A549 (cell line): ENCODE data around the gene SPA17. TPM values are rescaled to one million over a fixed set of nuclear protein-coding genes. Genes with fewer than 3 reads are reported as not detected.

Experiments used
- ATAC-seq, 2 experiments: fragments of 200-7000 bp in 1 of 2; fragments of >200 bp in 1 of 2; cut with Nextera tagmentation in 1 of 2; cut with Tn5 transposase in 1 of 2; 3 replicates each; pipeline versions ENCODE4 v1.8.0 to v1.9.1; 2018 to 2020; ENCODE audit warnings: mild to moderate bottlenecking in 1 of 2, moderate library complexity in 1 of 2
- CTCF ChIA-PET: fragments of 300-600 bp; sonication (Branson Sonifier 250); formaldehyde crosslinking; extraction: SDS; loops from one replicate; lab custom pipeline; 2021; ENCODE audit warnings: antibody characterized with exemption, inconsistent platforms; lab: Yijun Ruan, JAX
- POLR2A ChIA-PET: fragments of 350-600 bp; formaldehyde crosslinking; extraction: SDS; loops from one replicate; lab custom pipeline; 2021; ENCODE audit warnings: antibody characterized with exemption, inconsistent platforms; lab: Yijun Ruan, JAX
- DNase-seq, 2 experiments: peaks; one replicate each; pipeline versions ENCODE4 v3.0.0 to v3.0.0-alpha.2; 2011 to 2016; ENCODE audit warnings: low read depth in 1 of 2, low spot score in 1 of 2
- FAIRE-seq: peaks from 2 replicates; lab custom pipeline; 2011; peaks lifted over from hg19 to GRCh38; lab: Jason Lieb, UNC
- H3K27ac ChIP-seq, 2 experiments: fragments of >200 bp; sonication (Bioruptor Twin); formaldehyde crosslinking; 3 replicates each; pipeline ENCODE4 v1.5.1; 2016 to 2017
- H3K4me1 ChIP-seq: fragments of >200 bp; sonication (Bioruptor Twin); formaldehyde crosslinking; 3 replicates; pipeline ENCODE4 v1.6.1; 2016
- H3K4me2 ChIP-seq: fragments of >200 bp; sonication (Bioruptor Twin); formaldehyde crosslinking; 3 replicates; pipeline ENCODE4 v1.6.1; 2016
- H3K4me3 ChIP-seq: fragments of >200 bp; sonication (Bioruptor Twin); formaldehyde crosslinking; 3 replicates; pipeline ENCODE4 v1.5.1; 2016
- H3K9me3 ChIP-seq: fragments of >200 bp; sonication (Bioruptor Twin); formaldehyde crosslinking; 3 replicates; pipeline ENCODE4 v1.6.1; 2016
- BHLHE40 ChIP-seq: IDR thresholded peaks from 2 replicates; pipeline ENCODE4 v1.6.1; 2012; ENCODE audit warnings: low read depth, low read length, inconsistent platforms
- EHMT2 ChIP-seq: fragments of 200-600 bp; sonication (generic); IDR thresholded peaks from 2 replicates; pipeline ENCODE4 v1.6.1; 2016; ENCODE audit warnings: antibody characterized with exemption, low read depth, mild to moderate bottlenecking, moderate library complexity
- ESRRA ChIP-seq: fragments of 150-350 bp; IDR thresholded peaks from 2 replicates; pipeline ENCODE4 v1.6.1; 2014; ENCODE audit warnings: mild to moderate bottlenecking, low read length, borderline replicate concordance
- FOSB ChIP-seq: fragments of 250-450 bp; sonication (Bioruptor Pico); IDR thresholded peaks from 2 replicates; pipeline ENCODE4 v1.5.0; 2020; ENCODE audit warnings: mild to moderate bottlenecking, moderate library complexity
- GATA3 ChIP-seq: IDR thresholded peaks from 2 replicates; pipeline ENCODE4 v1.6.1; 2012; ENCODE audit warnings: borderline replicate concordance
- HOXB13 ChIP-seq: fragments of 250-450 bp; sonication (Bioruptor Pico); IDR thresholded peaks from 2 replicates; pipeline ENCODE4 v1.5.0; 2020; ENCODE audit warnings: low read depth, mild to moderate bottlenecking, moderate library complexity
- KDM1A ChIP-seq: fragments of 200-600 bp; sonication (generic); IDR thresholded peaks from 2 replicates; pipeline ENCODE4 v1.6.1; 2016; ENCODE audit warnings: low read depth, mild to moderate bottlenecking
- KDM5A ChIP-seq: fragments of 200-600 bp; sonication (generic); IDR thresholded peaks from 2 replicates; pipeline ENCODE4 v1.6.1; 2016; ENCODE audit warnings: antibody characterized with exemption, mild to moderate bottlenecking
- MAZ ChIP-seq: fragments of 150-350 bp; IDR thresholded peaks from 2 replicates; pipeline ENCODE4 v1.6.1; 2014; ENCODE audit warnings: antibody characterized with exemption, low read depth, low read length, borderline replicate concordance
- MYC ChIP-seq: IDR thresholded peaks from 2 replicates; pipeline ENCODE4 v1.6.1; 2012; ENCODE audit warnings: mild to moderate bottlenecking, inconsistent platforms, low read length, improper control_type of control experiment, borderline replicate concordance
- NFE2L2 ChIP-seq: fragments of 150-350 bp; conservative IDR thresholded peaks from 2 replicates; pipeline ENCODE4 v1.6.1; 2014; ENCODE audit warnings: low read length
- NPAS2 ChIP-seq: fragments of 250-450 bp; sonication (Bioruptor Pico); IDR thresholded peaks from 2 replicates; pipeline ENCODE4 v1.8.0; 2022; ENCODE audit warnings: mild to moderate bottlenecking, moderate library complexity, borderline replicate concordance
- PHF8 ChIP-seq: fragments of 200-600 bp; sonication (generic); IDR thresholded peaks from 2 replicates; pipeline ENCODE4 v1.6.1; 2016; ENCODE audit warnings: low read depth, mild to moderate bottlenecking, antibody characterized with exemption, moderate library complexity, borderline replicate concordance
- RCOR1 ChIP-seq: fragments of 150-350 bp; IDR thresholded peaks from 2 replicates; pipeline ENCODE4 v1.6.1; 2014; ENCODE audit warnings: antibody characterized with exemption, low read length, low read depth
- RNF2 ChIP-seq: fragments of 200-600 bp; sonication (generic); IDR thresholded peaks from 2 replicates; pipeline ENCODE4 v1.6.1; 2016; ENCODE audit warnings: low read depth, mild to moderate bottlenecking, antibody characterized with exemption, moderate library complexity, borderline replicate concordance
- TFCP2L1 ChIP-seq: fragments of 250-450 bp; sonication (Bioruptor Pico); IDR thresholded peaks from 2 replicates; pipeline ENCODE4 v1.5.0; 2021; ENCODE audit warnings: mild to moderate bottlenecking
- ZC3H11A ChIP-seq: fragments of 450-650 bp; IDR thresholded peaks from 2 replicates; pipeline ENCODE4 v1.6.1; 2014; ENCODE audit warnings: antibody characterized with exemption, mild to moderate bottlenecking
- WGBS: methylation state at CpG from one replicate; pipeline ENCODE4 v1.1.6; 2017; ENCODE audit errors: missing lambda C conversion rate; 5-methylcytosine and 5-hydroxymethylcytosine counted together
- polyA plus RNA-seq, 4 experiments: library from polyadenylated mRNA; depleted of rRNA in 3 of 4; stranded (reverse); fragments of >200 nt; fragmentation: RNase III in 1 of 4; extraction: RNeasy Plus Mini Kit Qiagen cat#74134 plus additional on column Dnase treatment in 1 of 4; gene quantifications; 2 replicates in 3 of 4; 3 replicates in 1 of 4; pipeline ENCODE4 v1.2.3, GENCODE V29; 2011 to 2017
- TF ChIP-seq, protein P1 (sequence below): IDR thresholded peaks from 2 replicates; pipeline ENCODE4 v1.6.1; 2012
- TF ChIP-seq, protein P2 (sequence below): IDR thresholded peaks from 2 replicates; pipeline ENCODE4 v1.6.1; 2012
- TF ChIP-seq, protein P3 (sequence below): fragments of 450-650 bp; IDR thresholded peaks from 2 replicates; pipeline ENCODE4 v1.6.1; 2014; ENCODE audit warnings: antibody characterized with exemption

SPA17 gene
- polyA plus RNA-seq, 2 of the 4 experiments (the other 2 are of a cell fraction) = 23.8 to 27.3 TPM

DNA sequence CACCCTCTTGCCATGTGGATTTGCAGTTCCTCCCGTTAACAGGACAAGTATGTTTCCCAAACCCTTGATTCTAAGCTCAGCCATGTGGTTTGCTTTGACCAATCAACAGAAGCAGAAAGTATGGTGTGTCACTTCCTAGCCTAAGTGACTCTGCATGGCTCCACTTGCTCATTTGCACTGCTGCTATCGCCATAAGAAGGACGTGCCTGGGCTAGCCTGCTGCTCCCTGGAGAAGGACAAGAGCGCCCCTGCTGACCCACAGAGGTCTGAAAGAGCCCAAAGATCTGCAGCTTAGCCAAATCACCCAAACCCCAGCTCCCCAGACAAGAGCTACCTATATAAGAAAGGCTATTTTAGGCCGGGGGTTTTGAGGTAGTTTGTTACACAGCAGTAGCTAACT, 33.0 kb upstream of the SPA17 start:
- TF ChIP-seq MAZ (no peak), EHMT2 (no peak), NPAS2 (no peak), TFCP2L1 (no peak), ZC3H11A (no peak), ESRRA (no peak)
- TF ChIP-seq, protein P1, sequence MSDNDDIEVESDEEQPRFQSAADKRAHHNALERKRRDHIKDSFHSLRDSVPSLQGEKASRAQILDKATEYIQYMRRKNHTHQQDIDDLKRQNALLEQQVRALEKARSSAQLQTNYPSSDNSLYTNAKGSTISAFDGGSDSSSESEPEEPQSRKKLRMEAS = no peak
- ATAC-seq (no peak), FAIRE-seq (no peak), DNase-seq (no peak)
- ChIA-PET POLR2A (no interaction called here), CTCF (interaction anchor here (0.9 to 1.6 kb wide), 3 partner anchors 29 to 237 kb away, joined by 3 to 5 read pairs (median 3); no protein-coding TSS in a partner anchor)
- H3K9me3 ChIP-seq = no peaks in the 10 kb centered on the region
- H3K4me3 ChIP-seq = no peak overlapping the region
- no peak overlapping the region for H3K27ac ChIP-seq
- no peak overlapping the region for H3K4me2 ChIP-seq
- no peaks in the 10 kb centered on the region for H3K4me1 ChIP-seq
- WGBS = 87% methylated on average over 5 of the region's 5 CpGs

DNA sequence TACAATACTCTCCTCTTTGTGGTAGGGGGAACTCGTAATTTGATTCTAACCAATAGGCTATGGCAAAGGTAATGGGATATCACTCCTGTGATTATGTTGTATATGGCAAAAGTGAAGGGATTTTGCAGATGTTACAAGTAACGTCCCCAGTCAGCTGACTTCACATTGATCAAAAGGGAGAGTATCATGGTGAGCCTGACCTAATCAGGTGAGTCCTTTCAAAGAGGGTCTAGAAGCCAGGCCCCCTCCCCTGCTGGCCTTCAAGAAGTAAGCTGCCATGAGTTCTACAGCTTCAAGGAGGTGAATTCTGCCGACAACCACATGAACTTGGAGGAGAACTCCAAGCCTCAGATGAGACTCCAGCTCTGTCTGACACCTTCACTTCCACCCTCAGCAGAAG, 31.1 kb upstream of the SPA17 start:
- ChIA-PET CTCF (interaction anchor here (1.2 to 4.9 kb wide), 5 partner anchors 11 to 224 kb away, joined by 3 to 32 read pairs (median 4); partner anchors contain the start of gene TBRG1), POLR2A (no interaction called here)
- FAIRE-seq = no peak
- no peak overlapping the region for H3K27ac ChIP-seq
- no peak for ATAC-seq
- TF ChIP-seq RCOR1 (no peak), GATA3 (no peak), HOXB13 (CRISPR knock-in tag) (no peak), KDM1A (no peak), PHF8 (no peak), KDM5A (no peak), MYC (no peak), NFE2L2 (no peak), BHLHE40 (no peak), ZC3H11A (no peak)
- TF ChIP-seq, protein P2, sequence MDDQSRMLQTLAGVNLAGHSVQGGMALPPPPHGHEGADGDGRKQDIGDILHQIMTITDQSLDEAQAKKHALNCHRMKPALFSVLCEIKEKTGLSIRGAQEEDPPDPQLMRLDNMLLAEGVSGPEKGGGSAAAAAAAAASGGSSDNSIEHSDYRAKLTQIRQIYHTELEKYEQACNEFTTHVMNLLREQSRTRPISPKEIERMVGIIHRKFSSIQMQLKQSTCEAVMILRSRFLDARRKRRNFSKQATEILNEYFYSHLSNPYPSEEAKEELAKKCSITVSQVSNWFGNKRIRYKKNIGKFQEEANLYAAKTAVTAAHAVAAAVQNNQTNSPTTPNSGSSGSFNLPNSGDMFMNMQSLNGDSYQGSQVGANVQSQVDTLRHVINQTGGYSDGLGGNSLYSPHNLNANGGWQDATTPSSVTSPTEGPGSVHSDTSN = no peak
- TF ChIP-seq, protein P3, sequence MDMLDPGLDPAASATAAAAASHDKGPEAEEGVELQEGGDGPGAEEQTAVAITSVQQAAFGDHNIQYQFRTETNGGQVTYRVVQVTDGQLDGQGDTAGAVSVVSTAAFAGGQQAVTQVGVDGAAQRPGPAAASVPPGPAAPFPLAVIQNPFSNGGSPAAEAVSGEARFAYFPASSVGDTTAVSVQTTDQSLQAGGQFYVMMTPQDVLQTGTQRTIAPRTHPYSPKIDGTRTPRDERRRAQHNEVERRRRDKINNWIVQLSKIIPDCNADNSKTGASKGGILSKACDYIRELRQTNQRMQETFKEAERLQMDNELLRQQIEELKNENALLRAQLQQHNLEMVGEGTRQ = no peak
- H3K4me1 ChIP-seq = no peaks in the 10 kb centered on the region
- DNase-seq = no peak
- no peak overlapping the region for H3K4me3 ChIP-seq
- no peak overlapping the region for H3K4me2 ChIP-seq
- H3K9me3 ChIP-seq = no peaks in the 10 kb centered on the region
- WGBS = 89% methylated on average over 2 of the region's 3 CpGs

DNA sequence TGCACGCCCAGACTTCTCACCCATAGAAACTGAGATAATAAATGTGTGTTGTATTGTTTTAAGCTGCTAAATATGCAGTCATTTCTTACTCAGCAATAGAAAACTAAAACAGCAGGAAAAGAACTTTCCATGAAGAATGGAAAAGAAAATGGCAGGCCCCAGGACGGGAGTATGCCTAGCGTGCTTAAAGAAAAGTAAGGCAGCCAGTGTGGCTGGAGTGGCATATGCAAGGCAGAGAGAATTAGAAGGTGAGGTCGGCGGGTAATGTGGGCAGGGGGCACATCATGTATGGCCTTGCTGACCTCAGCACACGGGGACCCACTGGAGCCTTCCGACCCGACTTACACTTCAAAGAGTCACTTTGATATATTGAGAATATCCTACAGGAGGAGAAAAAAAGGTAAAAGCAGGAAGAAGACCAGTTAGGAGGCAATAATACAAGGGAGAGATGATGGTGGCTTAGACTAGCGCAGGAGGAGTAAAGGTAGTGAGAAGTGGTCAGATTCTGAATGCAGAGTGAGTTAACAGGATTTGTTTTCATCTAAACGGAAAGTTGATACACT, 30.6 kb upstream of the SPA17 start:
- no peak overlapping the region for H3K27ac ChIP-seq
- H3K9me3 ChIP-seq = no peaks in the 10 kb centered on the region
- DNase-seq = no peak
- WGBS = 87% methylated on average over 10 of the region's 10 CpGs
- H3K4me1 ChIP-seq = no peaks in the 10 kb centered on the region
- H3K4me3 ChIP-seq = no peak overlapping the region
- FAIRE-seq = no peak
- ATAC-seq = no peak
- ChIA-PET CTCF (interaction anchor here (1.3 to 4.9 kb wide), 5 partner anchors 11 to 223 kb away, joined by 4 to 32 read pairs (median 6); partner anchors contain the start of gene TBRG1), POLR2A (interaction anchor here (0.6 kb wide), 1 partner anchor 16 kb away, joined by 7 read pairs; no protein-coding TSS in a partner anchor)
- no peak overlapping the region for H3K4me2 ChIP-seq
- TF ChIP-seq RNF2 (no peak), FOSB (CRISPR knock-in tag) (no peak)
